Endodermal cell (in vitro differentiated cells): ENCODE data around the gene SSBP2. TPM values are rescaled to one million over a fixed set of nuclear protein-coding genes. Genes with fewer than 3 reads are reported as not detected.

Experiments used
- DNase-seq: peaks from one replicate; pipeline ENCODE4 v3.0.0-alpha.2; 2017
- H3K27ac ChIP-seq: 2 replicates; pipeline ENCODE4 v1.5.1; 2013; ENCODE audit warnings: mild to moderate bottlenecking, low read depth, low read length, moderate library complexity
- H3K27me3 ChIP-seq: 2 replicates; pipeline ENCODE4 v1.6.1; 2013; ENCODE audit warnings: mild to moderate bottlenecking, low read length, moderate library complexity; ENCODE audit not compliant: insufficient read depth, control insufficient read depth, poor library complexity, severe bottlenecking
- H3K36me3 ChIP-seq: 2 replicates; pipeline ENCODE4 v1.7.0; 2013; ENCODE audit warnings: mild to moderate bottlenecking, low read length, moderate library complexity; ENCODE audit not compliant: control insufficient read depth, insufficient read depth
- H3K4me1 ChIP-seq: one replicate; pipeline ENCODE4 v1.7.0; 2013; ENCODE audit warnings: low read length; ENCODE audit not compliant: control insufficient read depth, insufficient read depth
- H3K4me3 ChIP-seq: 2 replicates; pipeline ENCODE4 v1.5.1; 2013; ENCODE audit warnings: mild to moderate bottlenecking, low read length, moderate library complexity
- H3K9ac ChIP-seq: 2 replicates; pipeline ENCODE4 v1.6.1; 2013; ENCODE audit warnings: mild to moderate bottlenecking, low read length, moderate library complexity; ENCODE audit not compliant: poor library complexity, severe bottlenecking; ENCODE audit errors: extremely low read depth
- H3K9me3 ChIP-seq: 2 replicates; pipeline ENCODE4 v1.6.1; 2013; ENCODE audit warnings: mild to moderate bottlenecking, low read length, moderate library complexity; ENCODE audit not compliant: control insufficient read depth
- H3K27ac Mint-ChIP-seq: 2 replicates; pipeline ENCODE4 v1.8.0; 2020; ENCODE audit warnings: mixed read lengths
- H3K27me3 Mint-ChIP-seq: 2 replicates; pipeline ENCODE4 v1.8.0; 2021; ENCODE audit warnings: mild to moderate bottlenecking, mixed read lengths; ENCODE audit not compliant: insufficient read depth
- H3K36me3 Mint-ChIP-seq: 2 replicates; pipeline ENCODE4 v1.8.0; 2020; ENCODE audit warnings: low read depth, mixed read lengths
- H3K4me1 Mint-ChIP-seq: 2 replicates; pipeline ENCODE4 v1.8.0; 2020; ENCODE audit warnings: mixed read lengths
- H3K4me3 Mint-ChIP-seq: 2 replicates; pipeline ENCODE4 v1.8.0; 2020; ENCODE audit warnings: mild to moderate bottlenecking, moderate library complexity, mixed read lengths
- H3K9me3 Mint-ChIP-seq: 2 replicates; pipeline ENCODE4 v1.8.0; 2020; ENCODE audit warnings: mild to moderate bottlenecking, mixed read lengths
- CTCF ChIP-seq: fragments of 200-600 bp; sonication (generic); conservative IDR thresholded peaks from 2 replicates; pipeline ENCODE4 v1.5.0; 2021; ENCODE audit warnings: antibody characterized with exemption, mild to moderate bottlenecking
- WGBS, 2 experiments: methylation state at CpG; one replicate each; pipeline versions ENCODE4 v1.1.5 to v1.1.7; 2013; ENCODE audit warnings: missing lambda C conversion rate in 2 of 2, mixed read lengths in 1 of 2; ENCODE audit not compliant: insufficient coverage in 1 of 2, insufficient read length in 1 of 2; 5-methylcytosine and 5-hydroxymethylcytosine counted together
- total RNA-seq, 2 donors: library from RNA; stranded (reverse); fragmentation: NEBNext Ultra II Directional in 1 of 2; extraction: Animal tissue kit (Norgen Biotek cat#: 25700) in 1 of 2; gene quantifications; 2 replicates in 1 of 2; 3 replicates in 1 of 2; pipeline ENCODE4 v1.2.1, GENCODE V29; 2021

SSBP2 gene
- total RNA-seq, 2 donors from 2014 or later = 27.5 to 30.2 TPM

- no peak overlapping the region for H3K4me3 Mint-ChIP-seq
- no peak overlapping the region for H3K9ac ChIP-seq
- peaks cover 24% of the 10 kb centered on the region for H3K36me3 Mint-ChIP-seq
- H3K9me3 Mint-ChIP-seq = peaks cover 40% of the 10 kb centered on the region
- no peak for TF ChIP-seq CTCF
- peaks cover 12% of the 10 kb centered on the region for H3K9me3 ChIP-seq
- no peaks in the 10 kb centered on the region for H3K36me3 ChIP-seq
- H3K4me1 Mint-ChIP-seq = no peaks in the 10 kb centered on the region
- no peaks in the 10 kb centered on the region for H3K27me3 ChIP-seq
- no peak overlapping the region for H3K27ac Mint-ChIP-seq
- H3K4me1 ChIP-seq = no peaks in the 10 kb centered on the region
- WGBS, 2 experiments = 85 to 86% methylated on average over 4 to 6 of the region's 6 CpGs
- no peak for DNase-seq
- H3K27ac ChIP-seq = no peak overlapping the region
- H3K27me3 Mint-ChIP-seq = no peaks in the 10 kb centered on the region
- peak overlapping the region; percentile 11 for H3K4me3 ChIP-seq
These were observed 160.2 kb downstream of the SSBP2 start for GRCh38 chr5:81590498-81591384.

- Histone ChIP-seq H3K9me3 (no peaks in the 10 kb centered on the region), H3K4me1 (no peaks in the 10 kb centered on the region), H3K9ac (no peak overlapping the region), H3K27ac (no peak overlapping the region), H3K27me3 (no peaks in the 10 kb centered on the region), H3K4me3 (no peak overlapping the region), H3K36me3 (no peaks in the 10 kb centered on the region)
- WGBS, 2 experiments = 84% methylated on average over 1 of the region's 1 CpG; no CpG with 5 or more reads in 1 of the 2 experiments
- DNase-seq = no peak
- H3K4me3 Mint-ChIP-seq = no peak overlapping the region
- no peaks in the 10 kb centered on the region for H3K27me3 Mint-ChIP-seq
- no peaks in the 10 kb centered on the region for H3K9me3 Mint-ChIP-seq
- no peaks in the 10 kb centered on the region for H3K4me1 Mint-ChIP-seq
- no peak for TF ChIP-seq CTCF
- H3K36me3 Mint-ChIP-seq = no peaks in the 10 kb centered on the region
- H3K27ac Mint-ChIP-seq = no peak overlapping the region
These were observed 171.5 kb downstream of the SSBP2 start for GRCh38 chr5:81579262-81579924.

GRCh38 chr5:81577091-81577490 lies 173.8 kb downstream of the SSBP2 start:
- Mint-ChIP-seq H3K4me1 (no peaks in the 10 kb centered on the region), H3K27ac (no peak overlapping the region), H3K4me3 (no peak overlapping the region), H3K36me3 (no peaks in the 10 kb centered on the region), H3K27me3 (no peaks in the 10 kb centered on the region), H3K9me3 (no peaks in the 10 kb centered on the region)
- 86 to 100% methylated on average over 1 of the region's 3 CpGs for WGBS, 2 experiments
- TF ChIP-seq CTCF = no peak
- Histone ChIP-seq H3K4me3 (no peak overlapping the region), H3K9me3 (no peaks in the 10 kb centered on the region), H3K36me3 (no peaks in the 10 kb centered on the region), H3K9ac (no peak overlapping the region), H3K4me1 (no peaks in the 10 kb centered on the region), H3K27me3 (no peaks in the 10 kb centered on the region), H3K27ac (no peak overlapping the region)
- no peak for DNase-seq
